HG02981 (cell line): ENCODE data around the gene GALNT10.

Experiments
- ATAC-seq: cut with Tn5 transposase; IDR thresholded peaks from one replicate; pipeline ENCODE4 v1.9.1; 2021; ENCODE audit warnings: mild to moderate bottlenecking, moderate library complexity; ENCODE audit not compliant: unreplicated experiment

The GALNT10 gene

DNA sequence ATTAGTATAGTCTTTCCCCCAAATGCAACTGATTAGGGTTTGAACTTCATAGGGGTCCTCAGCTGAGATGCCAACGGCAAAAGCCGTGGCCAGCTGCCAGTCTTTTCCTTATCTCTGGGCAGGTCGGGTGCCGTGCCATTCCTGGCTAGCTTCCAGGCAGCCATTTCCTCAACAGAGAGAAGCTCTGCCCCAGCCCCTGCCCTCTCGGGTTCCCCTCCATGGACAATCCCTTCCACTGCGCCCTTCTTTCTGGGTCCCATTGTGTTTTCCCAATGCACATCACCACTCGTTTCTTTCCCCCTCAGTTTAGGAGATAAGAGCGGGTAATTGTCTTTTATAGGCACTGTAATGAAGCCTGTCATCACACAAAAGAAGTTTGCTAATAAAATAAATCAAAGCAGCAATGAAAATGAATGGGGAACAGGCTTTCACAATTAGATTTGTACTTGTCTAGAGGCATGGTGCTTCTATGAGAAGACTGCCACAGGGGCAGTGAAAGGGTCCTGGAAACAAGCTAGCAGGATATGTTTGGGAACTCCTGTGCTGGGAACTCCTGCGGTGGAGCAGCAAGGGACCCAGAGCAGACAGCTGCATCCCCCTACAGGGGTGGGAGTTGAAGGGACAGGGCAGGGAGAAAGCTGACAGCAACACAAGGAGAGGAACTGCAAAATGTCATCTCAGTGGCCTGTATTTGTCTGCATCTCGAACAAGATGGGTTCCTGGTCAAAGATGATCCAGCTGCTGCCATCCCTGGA lies 207.3 kb downstream of the GALNT10 start:
- no peak for ATAC-seq

DNA sequence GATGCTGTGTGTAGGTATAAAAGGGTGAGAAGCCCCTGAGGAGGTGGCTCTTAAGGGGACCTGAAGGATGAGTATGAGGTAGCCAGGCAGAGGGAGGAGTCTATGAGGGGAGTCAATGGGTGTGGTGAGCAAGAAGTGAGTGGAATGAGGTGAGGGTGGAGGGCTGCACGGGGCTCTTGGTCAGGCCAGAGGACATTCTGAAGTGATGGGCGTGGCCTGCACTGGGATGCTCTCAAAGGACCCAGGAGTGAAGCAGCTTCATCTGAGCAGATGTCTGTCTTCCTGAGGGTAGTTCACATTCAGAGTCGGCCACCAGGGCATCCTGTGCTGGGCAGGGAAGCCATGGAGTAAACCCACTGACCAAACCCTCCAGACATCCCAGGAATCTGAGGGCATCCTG lies 210.1 kb downstream of the GALNT10 start:
- ATAC-seq = no peak

DNA sequence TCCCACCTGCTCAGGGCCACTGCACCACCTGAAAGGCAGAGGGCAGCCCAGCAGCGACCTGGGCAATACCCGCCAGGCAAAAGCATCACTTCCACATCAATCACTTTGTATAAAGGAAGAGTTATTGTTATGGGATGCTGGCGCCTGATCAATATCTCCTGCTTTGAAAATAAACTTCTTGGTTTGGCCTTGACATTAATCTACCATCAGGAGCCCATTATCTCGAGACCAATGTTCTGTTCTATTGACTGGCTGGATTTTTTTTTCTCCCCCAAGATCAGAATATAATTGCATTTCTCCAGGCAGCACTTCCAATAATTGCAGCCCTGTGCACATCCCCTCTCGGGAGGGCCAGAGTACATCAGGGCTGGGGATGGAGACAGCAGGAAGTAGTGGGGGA lies 210.8 kb downstream of the GALNT10 start:
- no peak for ATAC-seq

DNA sequence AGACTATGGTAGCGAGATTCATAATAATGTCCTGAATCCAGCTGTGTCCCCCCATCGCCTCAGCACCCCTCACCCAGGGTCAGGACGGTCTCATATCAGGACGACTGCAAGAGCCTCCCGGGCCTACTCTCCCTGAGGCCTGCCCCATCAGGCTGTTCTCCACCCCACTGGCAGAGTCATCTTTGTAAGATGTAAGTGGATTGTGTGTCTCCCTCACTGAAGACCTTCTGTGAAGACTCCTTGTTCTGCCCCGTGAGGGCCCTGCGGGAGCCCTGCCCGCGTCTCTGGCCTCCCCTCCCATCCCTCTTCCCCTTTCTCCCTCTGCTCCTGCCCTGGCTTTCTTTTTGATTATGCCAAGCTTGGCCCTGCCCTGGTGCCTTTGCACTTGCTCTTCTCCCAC lies 211.4 kb downstream of the GALNT10 start:
- ATAC-seq = no peak

DNA sequence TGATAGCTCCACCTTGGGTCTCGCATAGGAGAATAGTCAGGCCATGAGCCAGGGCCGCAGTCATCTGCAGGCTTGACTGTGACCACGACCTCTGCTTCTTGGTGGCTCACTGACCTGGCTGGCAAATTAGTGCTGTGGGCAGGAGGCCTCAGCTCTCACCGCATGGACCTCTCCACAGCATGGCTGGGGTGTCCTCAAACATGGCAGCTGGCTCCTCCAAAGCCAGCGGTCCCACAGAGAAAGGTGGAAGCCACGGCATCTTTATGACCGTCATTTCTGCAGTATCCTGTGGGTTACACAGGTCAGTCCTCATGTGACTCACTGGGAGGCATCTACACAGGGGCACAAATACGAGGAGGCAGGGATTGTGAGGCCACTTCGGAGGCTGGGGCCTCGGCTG lies 212.1 kb downstream of the GALNT10 start:
- ATAC-seq = no peak

DNA sequence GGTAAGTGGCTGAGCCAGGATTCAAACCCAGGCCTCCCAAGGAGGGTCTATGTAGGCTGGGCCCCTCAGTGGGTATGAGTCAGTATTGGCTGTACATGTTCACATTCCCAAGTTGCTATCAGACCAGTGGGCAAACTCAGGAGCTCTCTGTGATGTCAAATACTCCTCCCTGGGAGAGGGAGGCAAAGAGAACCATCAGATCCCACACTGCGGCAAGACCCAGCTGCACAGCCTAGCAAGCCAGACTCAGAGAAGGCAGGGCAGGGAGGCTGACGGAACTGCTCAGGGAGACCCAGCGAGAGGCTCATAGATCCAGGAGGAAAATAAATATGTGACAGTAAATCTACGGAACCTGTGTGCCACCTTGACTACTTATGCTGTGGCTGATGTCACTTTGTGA lies 212.7 kb downstream of the GALNT10 start:
- ATAC-seq = no peak

DNA sequence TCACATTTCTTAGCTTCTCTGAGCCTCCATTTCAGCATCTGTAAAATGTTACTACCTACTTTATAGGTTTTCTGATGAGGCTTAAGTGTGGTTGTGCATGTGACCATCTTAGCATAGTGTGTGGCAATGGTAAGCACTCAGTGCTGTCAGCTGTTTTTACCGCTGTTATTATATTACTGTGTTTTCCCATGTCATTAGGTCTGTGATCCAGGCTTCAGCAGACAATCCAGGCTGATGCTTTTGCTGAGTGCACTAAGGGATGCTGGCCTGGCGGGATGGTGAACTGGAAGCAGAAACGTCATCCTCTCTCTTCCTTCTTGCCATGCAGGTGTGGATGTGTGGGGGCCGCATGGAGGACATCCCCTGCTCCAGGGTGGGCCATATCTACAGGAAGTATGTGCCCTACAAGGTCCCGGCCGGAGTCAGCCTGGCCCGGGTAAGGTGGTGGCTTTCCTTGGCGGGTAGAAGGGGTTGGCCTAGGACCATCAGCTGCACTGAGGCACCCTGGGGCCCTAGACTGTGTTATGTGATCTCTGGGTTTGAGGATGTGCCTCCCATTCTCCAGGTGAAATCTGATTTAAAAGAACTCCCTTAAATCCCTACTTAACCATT lies 213.3 kb downstream of the GALNT10 start:
- ATAC-seq = no peak

DNA sequence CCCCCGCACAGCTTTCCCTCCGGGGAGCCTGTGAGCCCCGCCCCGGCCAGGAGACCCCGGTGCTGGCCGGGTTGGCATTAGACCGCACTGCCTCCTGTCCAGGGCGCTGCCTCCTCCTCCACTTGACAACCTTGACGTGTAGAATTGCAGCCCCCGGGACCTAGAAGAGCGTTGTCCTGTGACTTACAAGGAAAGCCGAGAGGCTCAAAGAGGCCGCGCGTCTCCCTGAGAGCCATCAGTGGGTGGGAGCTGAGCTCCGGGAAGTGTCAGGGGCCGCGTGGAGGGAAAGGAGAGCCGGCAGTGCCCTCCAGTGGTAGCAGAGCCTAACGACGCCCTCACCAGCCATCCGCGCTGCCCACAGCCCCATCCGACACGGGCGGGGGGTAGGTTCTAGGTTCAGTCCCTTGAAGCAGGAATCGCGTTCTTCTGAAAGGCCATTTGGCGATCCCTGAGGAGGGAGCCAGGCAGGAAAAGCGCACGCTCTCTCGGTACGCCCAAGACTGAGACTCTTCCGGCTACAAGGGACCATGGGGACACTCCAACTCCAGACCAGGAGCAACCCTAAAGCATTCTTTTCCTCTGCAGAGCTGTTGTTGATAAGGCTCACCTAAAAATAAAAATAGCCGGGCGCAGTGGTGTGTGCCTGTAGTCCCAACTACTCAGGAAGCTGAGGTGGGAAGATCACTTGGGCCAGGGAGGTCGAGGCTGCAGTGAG lies 214.7 kb downstream of the GALNT10 start:
- ATAC-seq = peak; percentile 98

DNA sequence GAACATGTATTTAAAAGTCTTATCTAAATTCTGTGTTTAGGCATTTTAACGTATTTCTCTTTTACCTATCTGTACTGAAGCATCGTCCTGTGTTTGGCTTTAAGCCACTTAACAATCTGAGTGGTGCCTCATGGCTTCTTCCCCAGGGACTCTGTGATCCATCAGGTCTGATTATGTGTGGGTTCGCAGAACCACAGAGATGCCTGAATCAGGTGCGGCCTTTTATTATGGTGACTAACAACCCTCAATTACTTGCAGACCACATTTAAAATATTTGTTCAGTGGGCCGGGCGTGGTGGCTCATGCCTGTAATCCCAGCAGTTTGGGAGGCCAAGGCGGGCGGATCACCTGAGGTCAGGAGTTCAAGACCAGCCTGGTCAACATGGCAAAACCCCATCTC lies 215.7 kb downstream of the GALNT10 start:
- no peak for ATAC-seq

DNA sequence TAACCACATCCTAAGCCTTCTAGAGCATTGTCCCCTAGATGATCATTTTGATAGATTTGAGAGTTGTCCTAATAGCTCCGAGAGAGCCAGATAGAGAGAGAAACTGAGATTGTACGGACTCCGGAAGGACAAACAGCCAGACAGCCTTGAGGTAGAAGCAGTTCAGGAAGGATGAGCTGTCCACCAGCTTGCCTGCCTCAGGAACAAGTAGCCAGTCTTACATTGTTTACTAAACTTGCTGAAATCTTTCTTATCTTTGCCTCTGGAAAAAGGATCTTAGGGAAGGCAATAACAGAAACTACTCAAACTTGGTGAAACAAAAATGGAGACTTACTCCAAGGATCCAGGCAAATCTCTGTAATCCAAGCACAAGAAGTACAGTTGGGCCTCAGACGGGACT lies 216.3 kb downstream of the GALNT10 start:
- no peak for ATAC-seq

DNA sequence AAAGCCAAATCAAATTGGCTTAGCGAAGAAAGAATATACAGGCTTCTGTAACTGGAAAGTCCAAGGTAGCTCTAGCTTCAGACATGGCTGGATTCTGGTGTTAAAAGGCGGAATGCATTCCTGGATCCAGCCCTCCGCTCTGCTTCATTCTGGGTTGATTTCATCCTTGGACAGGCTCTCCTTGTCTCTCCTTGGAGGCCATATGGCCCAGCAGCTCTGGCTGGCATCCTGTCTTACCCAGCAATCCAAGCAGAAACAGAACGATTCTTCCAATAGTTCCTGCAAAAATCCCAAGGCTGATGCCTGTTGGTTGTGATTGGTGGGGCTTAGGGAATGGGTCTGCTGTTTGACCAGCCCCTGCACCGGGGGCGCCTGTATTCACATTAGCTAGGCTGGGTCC lies 218.3 kb downstream of the GALNT10 start:
- ATAC-seq = no peak

DNA sequence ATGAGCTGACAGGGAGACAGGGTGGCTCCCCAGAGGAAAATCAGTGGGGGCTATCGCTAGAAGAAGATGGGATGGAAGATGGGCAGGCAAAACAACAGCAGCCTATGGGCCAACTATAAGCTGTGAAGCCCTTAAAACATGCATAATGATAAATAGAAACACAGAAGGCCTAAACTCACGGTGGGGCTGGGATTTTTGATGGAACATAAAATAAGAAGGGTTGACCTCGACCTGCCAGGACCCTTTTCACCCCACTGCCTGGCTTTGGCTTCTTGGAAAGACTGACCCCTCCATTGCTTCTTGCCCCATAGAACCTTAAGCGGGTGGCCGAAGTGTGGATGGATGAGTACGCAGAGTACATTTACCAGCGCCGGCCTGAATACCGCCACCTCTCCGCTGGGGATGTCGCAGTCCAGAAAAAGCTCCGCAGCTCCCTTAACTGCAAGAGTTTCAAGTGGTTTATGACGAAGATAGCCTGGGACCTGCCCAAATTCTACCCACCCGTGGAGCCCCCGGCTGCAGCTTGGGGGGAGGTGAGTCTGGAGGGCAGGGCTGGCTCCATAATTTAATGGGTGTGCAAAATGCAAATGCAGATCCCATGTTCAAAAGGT lies 218.8 kb downstream of the GALNT10 start:
- ATAC-seq = no peak

DNA sequence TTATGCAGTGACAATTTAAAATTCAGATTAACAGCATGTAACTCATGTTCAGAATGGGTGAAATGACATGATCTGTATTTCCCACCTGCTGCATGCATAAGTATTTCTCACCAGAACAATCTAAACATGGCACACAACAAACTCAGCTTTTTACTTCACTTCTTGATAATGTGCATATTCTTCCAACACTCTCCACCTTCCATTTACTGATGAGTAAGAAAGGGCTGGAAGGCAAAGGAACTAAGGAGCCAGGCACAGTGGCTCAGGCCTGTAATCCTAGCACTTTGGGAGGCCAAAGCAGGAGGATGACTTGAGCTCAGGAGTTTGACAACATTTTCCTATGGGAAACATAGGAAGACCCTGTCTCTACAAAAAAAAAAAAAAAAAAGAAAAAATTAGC lies 219.5 kb downstream of the GALNT10 start:
- ATAC-seq = no peak

DNA sequence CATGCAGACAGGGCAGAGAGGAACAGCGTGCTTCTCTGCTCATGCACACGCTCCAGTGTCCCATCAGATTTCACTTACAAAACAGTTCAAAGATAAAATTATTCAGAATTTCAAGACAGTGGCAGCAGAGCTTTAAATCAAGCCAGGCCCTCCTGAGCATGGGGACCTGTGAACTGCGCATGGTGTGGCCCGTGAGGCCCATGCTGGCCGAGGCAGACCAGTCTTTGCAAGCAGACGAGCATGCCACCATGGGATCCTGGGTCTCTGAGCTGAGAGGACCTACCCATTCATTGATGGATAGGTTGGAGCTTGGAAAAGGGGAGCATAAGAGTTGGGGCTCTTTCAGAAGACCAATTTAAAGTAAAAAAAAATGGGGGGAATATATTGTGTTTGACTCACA lies 220.3 kb downstream of the GALNT10 start:
- ATAC-seq = no peak

DNA sequence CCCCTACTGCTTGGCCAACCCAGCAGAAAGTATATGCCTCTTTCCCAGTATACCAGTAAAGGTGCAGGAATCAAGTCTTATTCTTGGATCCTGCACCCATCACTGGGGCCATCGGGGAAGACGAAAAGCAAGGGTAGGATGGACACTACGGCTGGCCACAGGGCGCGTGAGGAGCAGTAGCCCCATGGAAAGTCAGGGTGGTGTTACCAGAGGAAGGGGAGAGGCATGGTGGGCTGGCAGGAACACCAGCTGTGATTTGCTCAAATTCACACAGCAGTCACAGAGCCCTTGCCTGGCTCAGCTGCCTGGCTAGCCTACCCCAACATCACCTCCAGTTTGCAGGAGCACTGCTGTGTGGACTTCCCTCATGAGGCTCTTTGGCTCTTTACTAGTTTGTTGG lies 220.8 kb downstream of the GALNT10 start:
- no peak for ATAC-seq

DNA sequence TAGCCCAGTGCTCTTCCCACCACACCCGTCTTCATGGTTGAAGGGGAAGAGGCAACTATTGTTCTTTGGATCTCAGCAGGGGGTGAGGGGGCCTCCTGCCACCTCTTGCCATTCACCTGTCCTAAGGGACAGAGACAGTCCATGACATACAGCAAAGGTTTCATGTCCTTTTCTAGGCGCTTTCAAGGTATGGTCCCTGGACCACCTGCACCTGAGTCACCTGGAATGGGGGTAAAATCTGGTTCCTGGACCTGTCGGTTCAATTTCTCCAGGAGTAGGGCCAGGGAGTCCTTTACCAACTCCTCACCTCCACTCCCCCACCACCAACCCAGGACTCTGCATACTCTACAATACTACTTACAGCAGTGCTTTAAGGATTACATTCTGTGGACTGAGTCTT lies 221.8 kb downstream of the GALNT10 start:
- ATAC-seq = no peak

DNA sequence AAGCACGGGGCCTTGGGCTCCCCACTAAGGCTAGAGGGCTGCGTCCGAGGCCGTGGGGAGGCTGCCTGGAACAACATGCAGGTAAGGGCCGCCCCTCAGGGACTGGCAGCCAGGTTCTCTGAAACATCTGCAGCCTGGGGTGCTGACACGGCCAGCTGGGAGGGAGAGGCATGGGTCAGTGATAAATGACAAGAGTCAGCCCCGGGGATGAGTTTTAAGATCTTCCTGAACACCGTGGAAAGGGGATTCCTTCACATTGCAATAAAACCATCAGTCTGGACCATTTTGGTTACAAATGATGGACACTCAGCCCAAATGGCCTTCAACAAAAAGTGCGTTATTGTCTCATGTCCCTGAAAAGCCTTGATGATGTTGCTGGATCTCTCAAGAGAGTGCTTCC lies 222.4 kb downstream of the GALNT10 start:
- ATAC-seq = no peak

DNA sequence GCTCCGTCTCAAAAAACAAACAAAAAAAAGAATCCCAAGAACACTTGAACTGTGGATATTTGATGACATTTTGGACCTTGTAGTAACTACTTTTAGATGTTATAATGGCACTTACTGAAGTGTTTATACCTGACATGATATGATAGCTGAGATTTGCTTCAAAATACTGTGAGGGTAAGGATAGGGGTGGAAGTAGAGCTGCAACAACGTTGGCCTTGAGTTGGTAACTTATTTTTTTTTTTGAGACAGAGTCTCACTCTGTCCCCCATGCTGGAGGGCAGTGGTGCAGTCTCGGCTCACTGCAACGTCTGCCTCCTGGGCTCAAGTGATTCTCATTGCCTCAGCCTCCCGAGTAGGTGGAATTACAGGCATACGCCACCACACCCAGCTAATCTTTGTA lies 224.6 kb downstream of the GALNT10 start:
- ATAC-seq = no peak

DNA sequence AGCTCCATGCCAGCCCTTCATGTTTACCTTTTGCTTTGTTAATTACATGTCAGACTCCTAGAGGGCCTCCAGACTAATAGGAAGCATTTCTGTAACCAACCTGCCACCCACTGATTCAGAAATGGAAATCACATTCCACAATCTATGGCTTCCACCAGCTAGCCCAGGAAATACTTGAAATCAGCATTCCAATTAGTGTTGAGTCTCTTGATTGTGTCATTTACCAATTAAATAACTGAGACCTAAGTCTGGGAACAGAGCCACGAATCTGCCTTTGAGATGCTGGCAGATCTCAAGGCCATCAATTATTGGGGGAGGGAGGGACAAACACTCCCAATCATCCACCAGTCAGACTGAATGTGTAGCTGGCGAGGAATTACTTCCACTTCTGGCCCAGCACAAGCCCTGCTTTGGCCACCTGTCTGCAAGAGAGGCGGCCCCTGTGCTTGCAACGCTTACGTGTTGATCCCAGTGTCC lies 227.8 kb downstream of the GALNT10 start:
- no peak for ATAC-seq

DNA sequence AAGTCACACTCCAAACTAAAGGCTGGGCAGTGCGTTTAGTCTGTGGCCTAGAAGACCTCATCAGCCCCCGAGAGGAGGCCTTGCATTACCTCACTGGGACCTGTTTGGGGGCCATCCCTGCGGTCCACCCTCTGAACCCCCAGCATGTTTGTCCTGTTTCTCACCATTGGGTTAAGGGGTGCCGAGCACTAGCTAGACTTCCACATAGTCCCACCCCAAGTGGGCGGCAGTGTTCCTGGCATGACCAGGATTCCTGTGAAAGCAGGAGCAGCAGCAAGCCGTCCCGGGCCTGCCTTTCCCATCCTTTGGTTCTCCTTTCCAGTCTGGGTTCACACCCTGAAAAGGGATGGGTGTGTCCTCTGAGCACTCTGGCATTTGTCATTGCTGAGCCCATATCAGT lies 228.7 kb downstream of the GALNT10 start:
- ATAC-seq = no peak

DNA sequence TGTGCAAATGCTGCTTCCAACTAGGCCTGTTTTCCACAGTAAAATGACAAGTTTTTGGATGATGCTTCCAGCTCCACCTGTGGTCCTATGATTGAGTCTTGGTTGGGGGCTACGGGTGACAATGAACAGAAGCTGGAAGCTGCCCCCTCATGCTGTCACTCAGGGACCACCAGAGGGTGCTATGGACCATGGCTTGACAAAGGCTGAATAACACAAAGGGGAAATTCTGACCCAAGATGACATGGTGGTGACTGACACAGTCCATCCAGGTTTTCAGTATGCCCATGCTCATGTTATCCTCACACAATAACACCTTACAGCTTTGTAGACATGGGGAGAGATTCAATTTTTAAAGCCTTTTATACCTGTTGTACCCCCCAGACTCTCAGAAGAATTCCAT lies 231.3 kb downstream of the GALNT10 start:
- ATAC-seq = peak; percentile 47

DNA sequence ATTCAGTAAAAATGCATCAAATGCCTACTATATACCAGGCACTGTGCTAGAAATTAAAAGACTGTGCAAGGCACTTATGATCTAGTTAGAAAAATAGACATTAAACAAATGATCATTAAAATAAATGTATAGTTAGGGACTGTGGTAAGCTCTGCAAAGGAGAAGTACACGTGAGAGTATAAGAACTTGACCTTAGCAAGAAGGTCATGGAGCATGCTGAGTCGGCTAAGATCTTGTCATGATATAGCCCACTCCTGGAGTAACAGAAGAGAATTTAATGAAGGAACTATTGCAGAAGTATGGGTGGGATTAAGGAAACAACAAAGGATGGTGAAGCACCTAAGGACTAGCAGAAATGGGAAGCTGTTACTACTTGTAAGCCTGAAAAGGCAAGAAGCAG lies 231.8 kb downstream of the GALNT10 start:
- ATAC-seq = no peak
